SK-N-MC (cell line): Measurements from ENCODE around the gene DPH1.

ENCODE experiments used
- EZH2 ChIP-seq: fragments of 200-600 bp; sonication (generic); IDR thresholded peaks from one replicate; pipeline ENCODE4 v1.6.1; 2017; ENCODE audit warnings: antibody characterized with exemption
- FOXP2 ChIP-seq: optimal IDR thresholded peaks from 2 replicates; pipeline ENCODE3; 2011; ENCODE audit warnings: mild to moderate bottlenecking, moderate library complexity; ENCODE audit not compliant: insufficient read depth; ENCODE audit errors: extremely low read length, control extremely low read depth
- POLR2AphosphoS5 ChIP-seq: IDR thresholded peaks from 2 replicates; pipeline ENCODE4 v1.6.1; 2012; ENCODE audit warnings: mild to moderate bottlenecking, low read depth, low read length, borderline replicate concordance

DNA sequence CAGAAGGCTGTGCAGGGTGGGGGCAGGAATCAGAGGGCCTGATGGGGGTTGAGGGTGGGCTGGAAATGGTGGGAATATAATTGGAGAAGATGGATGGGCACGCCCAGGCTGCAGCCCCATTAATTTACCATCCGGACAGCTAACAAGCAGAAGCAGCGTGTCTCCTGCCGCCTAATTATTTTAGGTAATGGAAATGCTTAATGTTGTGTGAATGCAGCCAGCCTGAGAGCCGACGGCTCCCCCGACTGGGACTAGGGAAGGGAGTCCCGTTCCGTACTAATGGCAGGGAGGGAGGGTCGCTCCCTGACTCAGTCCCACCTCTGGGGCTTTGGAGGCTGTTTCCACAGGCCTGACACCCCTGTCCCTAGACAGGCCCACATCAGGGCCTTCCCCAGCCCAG, 7.2 kb downstream of the DPH1 start:
- TF ChIP-seq EZH2 (no peak), POLR2AphosphoS5 (no peak), FOXP2 (no peak)
